NCI-H2227 (cell line): ENCODE results near the gene BMPR1B.

Experiments
- DNase-seq: peaks from one replicate; lab custom pipeline; 2025; ENCODE audit not compliant: unreplicated experiment; lab: John Stamatoyannopoulos, UW

BMPR1B gene

GRCh38 chr4:94905511-94905910 is 147.8 kb downstream of the BMPR1B start:
- DNase-seq: no peak

DNA sequence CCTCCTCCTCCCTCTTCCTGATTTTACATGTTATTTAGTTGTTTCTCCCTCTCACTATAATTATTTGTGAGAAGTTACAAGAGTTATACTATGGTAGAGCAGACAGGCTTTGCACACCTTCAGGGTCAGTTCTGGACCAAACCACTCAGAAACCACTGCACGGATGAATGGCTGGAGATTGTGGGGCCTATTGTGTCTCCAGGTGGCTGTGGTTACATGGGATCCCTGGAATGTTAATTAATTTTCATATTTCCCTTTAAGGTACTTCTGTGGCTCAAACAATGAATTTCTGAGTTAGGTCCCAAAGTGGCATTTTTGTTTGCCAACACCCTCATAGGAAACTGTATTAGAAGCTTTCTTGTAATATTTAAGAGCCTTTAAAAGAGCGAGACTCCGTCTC is 151.9 kb downstream of the BMPR1B start:
- DNase-seq: no peak

DNA sequence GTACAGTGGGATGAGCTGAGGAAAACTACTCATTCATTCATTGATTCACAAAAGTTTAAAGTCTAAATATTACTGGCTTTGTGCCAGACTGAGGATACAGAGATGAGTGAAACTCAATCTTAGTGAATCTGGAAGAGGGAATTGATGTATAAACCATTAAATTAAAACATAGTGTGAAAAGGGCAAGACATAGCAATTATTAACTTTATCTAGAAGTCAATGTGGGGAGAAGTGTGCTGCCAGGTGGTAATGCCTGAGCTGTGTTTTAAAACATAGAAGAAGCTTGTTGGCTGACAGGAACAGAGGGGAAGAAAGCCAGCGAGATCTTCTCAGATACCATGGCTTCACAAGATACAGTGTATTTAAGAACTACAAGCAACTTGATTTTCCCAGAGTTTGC is 153.4 kb downstream of the BMPR1B start:
- DNase-seq: no peak

DNA sequence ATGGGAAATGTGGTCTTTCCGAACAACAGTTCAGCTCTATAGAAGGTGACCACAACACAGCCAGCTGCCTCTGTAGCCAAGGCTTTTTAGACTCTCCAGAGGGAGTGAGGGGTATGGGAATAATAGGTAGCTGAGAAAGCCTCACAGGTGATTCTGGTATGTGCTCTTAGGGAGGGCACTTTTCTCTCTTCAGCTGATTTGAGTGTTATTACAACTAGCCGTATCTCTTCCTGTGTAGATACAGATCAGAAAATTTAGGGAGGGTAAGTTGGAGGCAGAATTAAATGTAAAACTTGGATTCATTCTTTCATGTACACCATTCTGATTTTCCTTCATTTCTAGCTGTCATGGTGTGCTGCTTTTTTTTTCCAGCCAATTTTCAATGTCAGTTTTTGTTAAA is 154.9 kb downstream of the BMPR1B start:
- no peak for DNase-seq

- DNase-seq: no peak
These were observed 155.6 kb downstream of the BMPR1B start for GRCh38 chr4:94913316-94913715.

DNA sequence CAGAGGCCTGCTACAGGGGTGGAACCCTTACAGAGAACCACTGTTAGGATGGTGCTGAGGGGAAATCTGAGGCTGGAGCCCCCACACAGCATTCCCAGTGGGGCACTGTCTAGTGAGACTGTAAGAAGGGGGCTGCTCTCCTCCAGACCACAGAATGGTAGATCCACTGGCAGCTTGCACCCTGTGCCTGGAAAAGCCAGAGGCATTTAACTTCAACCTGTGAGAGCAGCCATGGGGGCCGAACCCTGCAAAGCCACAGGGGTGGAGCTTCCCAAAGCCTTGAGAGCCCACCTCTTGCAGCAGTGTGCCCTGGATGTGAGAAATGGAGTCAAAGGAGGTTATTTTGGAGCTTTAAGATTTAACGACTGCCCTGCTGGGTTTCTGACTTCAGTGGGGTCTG is 159.4 kb downstream of the BMPR1B start:
- DNase-seq: no peak

DNA sequence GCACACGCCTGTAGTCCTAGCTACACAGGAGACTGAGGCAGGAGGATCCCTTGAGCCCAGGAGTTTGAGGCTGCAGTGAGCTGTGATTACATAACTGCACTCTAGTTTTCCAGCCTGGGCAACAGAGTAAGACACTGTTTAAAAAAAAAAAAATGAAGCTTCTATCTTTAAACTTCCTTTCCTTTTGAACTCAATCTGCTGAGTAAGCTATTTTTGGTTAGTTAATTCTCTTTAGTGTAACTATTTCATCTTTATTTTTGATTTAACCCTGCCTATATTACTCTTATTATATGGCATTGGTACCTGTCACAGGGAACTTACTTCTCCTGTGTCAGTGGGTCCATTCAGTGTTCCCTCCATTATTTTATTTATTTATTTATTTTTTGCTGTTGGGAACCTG is 160.8 kb downstream of the BMPR1B start:
- no peak for DNase-seq

DNA sequence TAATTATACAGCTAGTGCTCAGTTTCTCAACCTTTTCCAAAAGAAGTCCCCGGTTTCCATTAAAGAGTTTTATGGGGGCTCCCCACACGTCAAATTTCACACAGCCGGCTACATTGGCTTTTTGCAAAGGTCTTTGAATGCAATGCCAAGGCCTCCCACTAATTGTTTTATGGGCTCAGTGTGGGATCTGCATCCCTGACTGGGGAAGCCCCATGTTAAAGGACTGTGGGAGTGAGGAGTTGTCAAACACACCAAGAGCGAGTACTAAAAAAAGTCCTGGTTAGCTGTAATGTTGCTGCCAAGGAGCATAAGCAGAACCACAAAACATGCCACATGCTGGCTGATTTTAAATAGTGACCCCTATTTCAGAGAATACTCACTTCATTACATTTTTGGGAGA is 162.6 kb downstream of the BMPR1B start:
- no peak for DNase-seq

- no peak for DNase-seq
These were observed 166.8 kb downstream of the BMPR1B start for GRCh38 chr4:94924566-94924965.

GRCh38 chr4:94925764-94926347 is 168.1 kb downstream of the BMPR1B start:
- no peak for DNase-seq

- DNase-seq: no peak
These were observed 169.2 kb downstream of the BMPR1B start for GRCh38 chr4:94926936-94927335.

DNA sequence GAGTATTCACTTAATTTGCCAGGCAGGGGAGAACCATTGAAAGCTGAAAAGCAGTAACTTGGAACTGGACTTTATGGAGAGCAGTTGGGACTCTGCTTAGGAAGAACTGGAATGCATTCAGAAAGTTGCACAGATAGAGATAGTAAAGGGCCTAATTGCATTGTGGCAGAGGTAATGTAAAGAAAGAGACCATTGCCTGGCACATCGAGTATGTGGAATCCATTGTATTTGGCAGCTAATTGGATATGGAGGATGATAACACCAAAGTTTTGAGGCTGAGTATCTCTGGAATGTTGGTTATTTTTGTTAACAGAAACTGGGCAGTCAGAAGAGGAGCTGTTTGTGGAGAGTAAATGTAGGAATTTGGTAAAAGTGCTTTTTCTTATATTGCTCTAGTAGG is 169.9 kb downstream of the BMPR1B start:
- no peak for DNase-seq

DNA sequence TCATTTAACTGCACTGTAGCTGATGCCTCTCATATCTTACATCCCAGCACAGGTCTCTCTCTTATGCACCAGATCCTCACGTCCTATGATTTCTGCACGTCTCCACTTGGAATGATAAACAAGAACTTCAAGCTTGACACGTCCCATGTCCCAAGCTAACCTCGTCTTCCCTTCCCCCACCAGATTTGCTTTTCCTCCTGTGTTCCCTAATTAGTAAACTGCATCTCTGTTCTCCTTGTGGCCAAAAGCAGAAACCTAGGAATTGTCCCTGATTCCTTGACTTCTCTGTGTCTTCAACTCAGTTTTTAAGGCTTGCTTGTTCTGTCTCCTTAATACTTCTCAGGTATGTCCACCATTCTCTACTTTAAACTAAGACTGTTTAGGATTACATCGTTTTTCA is 171.9 kb downstream of the BMPR1B start:
- no peak for DNase-seq

DNA sequence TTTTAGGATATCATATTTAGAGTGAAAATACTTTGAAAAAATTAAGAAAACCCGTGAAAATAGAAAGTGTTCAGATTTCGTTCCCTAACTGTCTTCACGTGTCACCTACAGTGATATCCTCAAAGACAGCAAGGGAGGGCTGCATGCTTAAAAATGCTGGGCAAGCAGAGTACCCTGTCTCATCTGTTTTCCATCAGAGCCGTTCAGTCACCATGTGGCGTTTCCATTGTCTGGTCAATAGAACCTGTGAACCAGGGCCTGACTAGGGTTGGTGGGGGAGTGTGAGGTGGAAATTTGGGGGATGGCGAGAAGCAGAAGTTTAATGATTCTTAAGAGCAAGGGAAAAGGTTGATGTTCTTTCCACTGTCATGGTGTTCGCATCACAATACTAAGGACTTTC is 173.9 kb downstream of the BMPR1B start:
- DNase-seq: no peak

DNA sequence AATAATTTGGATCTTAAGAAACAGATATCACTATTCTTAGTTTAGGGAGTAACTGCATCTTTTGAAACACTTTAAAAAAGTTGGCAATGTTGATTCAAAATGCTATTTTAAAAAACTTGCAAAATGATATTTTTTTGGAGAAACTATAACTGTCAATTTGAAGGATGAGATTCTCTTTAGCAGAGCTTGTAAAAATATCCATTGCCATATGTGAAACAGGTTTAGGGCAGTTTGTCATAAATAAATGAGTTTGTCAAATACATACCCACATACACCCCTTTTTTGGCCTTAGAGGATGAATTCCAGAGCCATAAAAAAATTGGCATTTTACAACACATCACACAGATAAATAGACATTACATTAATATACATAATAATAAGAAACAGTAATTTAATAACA is 174.6 kb downstream of the BMPR1B start:
- DNase-seq: no peak

GRCh38 chr4:94933799-94934198 is 176.0 kb downstream of the BMPR1B start:
- no peak for DNase-seq

GRCh38 chr4:94934201-94934600 is 176.4 kb downstream of the BMPR1B start:
- DNase-seq: no peak

DNA sequence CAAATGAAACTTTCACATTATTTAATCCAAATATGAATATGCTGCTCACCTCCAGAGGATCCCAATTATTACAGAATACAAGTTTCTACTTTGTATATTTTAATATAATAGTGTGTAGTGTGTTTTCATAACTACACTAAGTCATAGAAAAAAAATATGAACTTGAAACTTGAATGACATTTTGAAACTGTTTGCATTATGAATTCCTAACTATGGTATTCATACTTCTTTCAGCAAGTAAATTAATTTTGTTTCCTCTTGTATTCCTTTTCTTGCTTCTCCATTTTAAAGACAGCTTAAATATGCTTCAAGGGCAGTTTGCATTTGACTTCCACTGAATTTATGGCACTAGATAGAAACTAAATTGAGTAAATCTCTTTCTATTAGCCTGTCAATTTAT is 177.1 kb downstream of the BMPR1B start:
- no peak for DNase-seq

DNA sequence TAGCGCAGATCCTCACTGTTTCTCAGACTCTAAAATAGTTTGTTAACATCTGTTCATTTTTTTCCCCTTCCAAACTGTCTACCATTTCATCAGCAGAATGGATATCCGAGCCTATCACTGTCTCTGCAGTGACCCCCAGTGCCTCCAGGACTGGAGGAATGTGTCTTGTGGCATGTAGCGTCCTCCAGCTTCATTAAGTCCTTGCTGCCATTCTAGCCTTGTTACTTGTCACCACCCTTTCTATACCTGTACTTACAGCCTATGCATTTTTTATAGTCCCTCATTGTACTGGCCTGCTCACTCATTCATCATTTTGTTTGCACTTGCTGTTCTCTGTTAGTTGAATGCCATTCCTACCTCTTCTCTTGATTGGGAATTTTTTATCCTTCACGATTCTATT is 179.1 kb downstream of the BMPR1B start:
- DNase-seq: no peak

DNA sequence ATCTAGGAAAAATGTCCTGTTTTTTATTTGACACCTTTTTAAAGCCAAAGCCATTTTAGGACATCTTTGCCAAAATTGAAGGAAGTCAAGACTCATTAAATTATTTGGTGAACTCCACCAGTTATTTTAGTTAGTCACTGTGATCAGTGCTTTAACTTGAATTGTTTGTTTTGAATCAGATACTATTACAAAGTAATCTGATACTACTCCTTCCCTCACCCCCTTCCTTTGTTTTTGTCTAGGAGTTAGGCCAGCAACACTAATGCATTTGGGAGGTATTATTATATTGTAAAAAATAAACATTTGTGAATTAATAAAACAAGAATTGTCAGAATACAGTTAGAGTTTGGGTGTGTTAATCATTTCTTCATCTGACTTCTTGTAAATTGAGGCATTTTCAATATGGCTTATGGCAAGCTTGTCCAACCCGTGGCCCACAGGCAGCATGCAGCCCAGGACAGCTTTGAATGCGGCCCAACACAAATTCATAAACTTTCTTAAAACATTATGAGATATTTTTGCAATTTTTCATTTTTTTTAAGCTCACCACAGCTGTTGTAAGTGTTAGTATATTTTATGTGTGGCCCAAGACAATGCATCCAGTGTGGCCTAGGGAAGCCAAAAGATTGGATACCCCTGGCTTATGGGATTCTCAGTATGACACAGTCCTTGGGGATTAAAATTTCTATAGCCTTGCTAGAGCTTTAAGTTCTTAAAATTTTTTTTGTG is 182.2 kb downstream of the BMPR1B start:
- DNase-seq: no peak

DNA sequence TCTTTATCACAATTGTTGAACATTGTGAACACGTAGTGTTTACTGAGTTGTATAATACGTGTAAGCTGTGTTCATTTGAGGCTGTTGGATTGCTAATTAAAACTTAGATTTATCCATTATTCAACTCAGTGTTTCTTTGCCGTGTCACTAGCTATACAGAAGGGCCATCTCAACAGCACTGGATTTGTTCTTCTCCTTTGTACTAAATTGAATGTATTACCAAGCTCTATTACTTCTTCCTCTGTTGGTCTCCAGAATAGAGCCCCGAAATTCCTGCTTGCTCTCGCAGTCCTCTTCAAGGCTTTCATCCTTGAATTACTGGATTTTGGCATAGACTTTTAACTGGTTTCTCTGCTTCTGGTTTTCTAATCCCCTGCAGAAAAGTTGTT is 182.8 kb downstream of the BMPR1B start:
- no peak for DNase-seq

DNA sequence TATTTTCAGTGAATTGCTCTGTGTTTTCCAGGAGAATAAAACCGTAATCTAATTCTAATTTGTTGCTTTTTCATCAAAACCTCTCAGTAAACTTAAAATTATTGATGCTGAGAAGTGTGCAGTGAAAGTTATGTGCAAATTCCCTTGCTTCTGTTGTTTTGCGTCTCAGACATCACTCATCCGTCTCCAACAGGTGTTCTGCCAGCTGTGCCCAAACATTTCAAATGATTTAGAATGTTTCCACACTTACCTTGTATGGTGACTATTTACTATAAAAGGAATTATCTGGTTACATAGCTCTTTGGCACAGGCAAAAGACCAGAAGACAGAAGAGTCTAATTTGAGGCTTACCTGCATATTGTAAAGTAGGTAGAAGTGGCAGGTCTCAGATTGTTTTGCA is 184.0 kb downstream of the BMPR1B start:
- no peak for DNase-seq

GRCh38 chr4:94944726-94945125 is 187.0 kb downstream of the BMPR1B start:
- no peak for DNase-seq
